Measurements from ENCODE around the gene ANKRD52. TPM values are rescaled to one million over a fixed set of nuclear protein-coding genes. Genes with fewer than 3 reads are reported as not detected.

ANKRD52 gene
- total and polyA plus RNA-seq, 12 donors = 8.4 to 86.8 (median 28.7) TPM

DNA sequence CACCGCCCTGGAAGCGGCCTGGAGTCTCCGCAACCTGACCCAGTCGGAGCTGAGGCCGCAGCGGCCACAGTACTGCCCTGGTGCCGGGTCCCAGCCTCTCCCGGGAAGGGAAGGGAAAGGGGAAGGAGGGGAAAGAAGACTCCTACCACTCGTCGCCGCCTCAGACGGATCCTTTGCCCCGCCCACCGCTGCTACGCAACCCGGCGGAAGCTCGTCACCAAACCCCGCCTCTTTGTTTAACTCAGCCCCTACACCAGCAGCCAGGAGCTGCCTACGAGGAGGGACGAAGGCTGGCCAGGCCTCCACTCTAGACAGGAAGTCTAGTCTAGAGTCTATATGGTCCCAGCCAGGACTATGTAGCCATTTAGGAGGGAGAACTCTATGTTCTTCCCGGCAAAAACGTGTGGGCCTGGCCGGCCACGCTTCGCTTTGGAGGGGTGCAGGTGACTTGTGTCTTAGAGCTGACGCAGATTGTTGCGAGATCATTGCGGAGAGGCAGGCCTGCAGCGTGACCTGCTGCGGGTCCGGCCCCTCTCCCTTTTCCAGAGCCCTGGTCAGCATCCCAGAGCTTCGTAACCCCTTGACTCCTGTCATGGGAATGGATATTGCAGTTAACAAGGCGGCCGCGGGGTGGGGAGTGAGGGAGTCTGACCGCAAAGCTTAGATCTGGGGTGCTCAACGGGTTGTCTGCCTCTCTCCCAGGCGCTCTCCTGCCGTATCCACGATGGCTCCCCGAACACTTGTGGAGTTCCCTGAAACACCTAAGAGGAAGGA lies 36.2 kb downstream of the ANKRD52 start, which contains the start of gene RNF41:
TSS of gene RNF41 (minus strand) at position 166 of the 774 bp plus-strand sequence. CDS start 7,875 bp downstream, outside the sequence.
- Histone ChIP-seq H3K36me3 (replicated peaks in 1 of 2) (no peaks in the 10 kb centered on the region), H3K4me3 (peak within 1 kb of the TSS; percentile 73 to 97 (median 79)), H3K4me1 (replicated peaks in 1 of 2) (peaks cover 18 to 42% of the 10 kb centered on the region in 2 donors), H3K27ac (peak within 1 kb of the TSS; percentile 88 to 99 (median 98)), H3K27me3 (no peaks in the 10 kb centered on the region), H3K9me3 (replicated peaks in 1 of 3) (no peaks in the 10 kb centered on the region)
- intact Hi-C loops (cut with DNase I) = loop anchor here in 1 of 2 donors (5.0 kb wide), 1 partner anchor 35 kb away; the partner anchor contains the start of gene ANKRD52
- peak; percentile 92 to 97 for TF ChIP-seq POLR2A (IDR thresholded peaks at IDR 0.05)
- TF ChIP-seq, protein P1, sequence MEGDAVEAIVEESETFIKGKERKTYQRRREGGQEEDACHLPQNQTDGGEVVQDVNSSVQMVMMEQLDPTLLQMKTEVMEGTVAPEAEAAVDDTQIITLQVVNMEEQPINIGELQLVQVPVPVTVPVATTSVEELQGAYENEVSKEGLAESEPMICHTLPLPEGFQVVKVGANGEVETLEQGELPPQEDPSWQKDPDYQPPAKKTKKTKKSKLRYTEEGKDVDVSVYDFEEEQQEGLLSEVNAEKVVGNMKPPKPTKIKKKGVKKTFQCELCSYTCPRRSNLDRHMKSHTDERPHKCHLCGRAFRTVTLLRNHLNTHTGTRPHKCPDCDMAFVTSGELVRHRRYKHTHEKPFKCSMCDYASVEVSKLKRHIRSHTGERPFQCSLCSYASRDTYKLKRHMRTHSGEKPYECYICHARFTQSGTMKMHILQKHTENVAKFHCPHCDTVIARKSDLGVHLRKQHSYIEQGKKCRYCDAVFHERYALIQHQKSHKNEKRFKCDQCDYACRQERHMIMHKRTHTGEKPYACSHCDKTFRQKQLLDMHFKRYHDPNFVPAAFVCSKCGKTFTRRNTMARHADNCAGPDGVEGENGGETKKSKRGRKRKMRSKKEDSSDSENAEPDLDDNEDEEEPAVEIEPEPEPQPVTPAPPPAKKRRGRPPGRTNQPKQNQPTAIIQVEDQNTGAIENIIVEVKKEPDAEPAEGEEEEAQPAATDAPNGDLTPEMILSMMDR (IDR thresholded peaks at IDR 0.05) = peak in 3 of 6 experiments; percentile 9 to 39 (median 23)
- 3 to 5% (median 4%) methylated on average over 15 to 42 of the region's 42 CpGs for WGBS, 4 donors
- peak; percentile 97 to 99 (median 98) for DNase-seq

DNA sequence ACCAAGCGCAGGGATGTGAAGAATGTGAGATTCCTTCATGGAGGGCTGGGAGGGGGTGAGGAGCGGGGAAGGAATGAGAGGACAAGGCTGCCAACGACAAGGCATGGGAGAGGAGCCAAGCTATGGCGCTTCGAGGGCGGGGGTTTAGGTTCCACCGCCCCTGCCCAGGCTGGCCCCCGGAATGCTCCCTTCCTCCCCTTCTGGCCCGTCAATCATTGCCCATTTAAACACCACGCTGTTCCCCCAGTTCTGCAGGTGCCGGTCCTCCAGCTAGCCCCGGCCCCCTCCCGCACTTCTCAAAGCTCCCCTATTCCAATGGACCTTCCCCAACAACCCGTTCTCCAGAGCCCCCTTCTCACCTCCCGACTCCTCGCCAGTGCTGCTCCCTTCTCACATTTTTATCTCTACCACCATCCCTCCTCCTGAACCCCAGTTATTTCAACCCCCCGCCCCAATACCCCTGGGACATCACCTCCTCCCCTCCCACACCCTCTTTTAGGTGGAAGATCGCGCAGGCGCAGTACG lies 36.9 kb downstream of the ANKRD52 start:
- Histone ChIP-seq H3K9me3 (replicated peaks in 1 of 3) (no peaks in the 10 kb centered on the region), H3K4me1 (replicated peaks in 1 of 2) (peaks cover 18 to 42% of the 10 kb centered on the region in 2 donors), H3K4me3 (peak overlapping the region; percentile 73 to 97 (median 79)), H3K27me3 (no peaks in the 10 kb centered on the region), H3K36me3 (replicated peaks in 1 of 2) (peaks cover 0 to 4% of the 10 kb centered on the region in 2 donors), H3K27ac (peak overlapping the region; percentile 88 to 99 (median 98))
- no peak for TF ChIP-seq POLR2A (IDR thresholded peaks at IDR 0.05)
- intact Hi-C loops (cut with DNase I) = loop anchor here in 1 of 2 donors (5.0 kb wide), 1 partner anchor 36 kb away; the partner anchor contains the start of gene ANKRD52
- DNase-seq = peak; percentile 66 to 89 (median 81)
- 0 to 1% (median 0%) methylated on average over 19 to 21 of the region's 21 CpGs for WGBS, 4 donors

DNA sequence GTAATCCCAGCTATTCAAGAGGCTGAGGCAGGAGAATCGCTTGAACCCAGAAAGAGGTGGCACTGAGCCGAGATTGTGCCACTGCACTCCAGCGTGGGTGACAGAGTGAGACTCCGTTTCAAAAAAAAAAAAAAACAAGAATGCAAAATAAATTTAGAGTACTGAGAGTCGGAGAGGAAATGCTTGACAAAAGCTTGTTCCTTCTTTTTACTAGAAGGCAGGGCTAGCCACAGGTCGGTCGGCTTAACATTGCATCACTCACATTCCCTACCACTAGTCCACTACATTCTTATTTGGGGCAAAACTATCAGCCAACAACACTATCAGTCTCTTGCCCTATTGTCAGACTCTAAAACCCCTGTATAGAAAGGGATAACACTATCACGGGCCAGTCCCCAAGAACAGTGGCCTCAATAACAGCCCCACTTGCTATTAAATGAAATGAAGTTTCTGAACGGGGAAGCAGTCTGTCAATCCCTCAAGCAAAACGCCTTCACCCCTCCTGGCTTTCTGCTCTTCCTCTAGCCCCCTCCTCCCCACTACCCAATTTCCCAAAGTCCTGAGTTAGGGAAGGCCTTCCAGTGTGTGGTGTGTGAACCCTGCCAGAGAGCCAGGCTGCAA lies 37.5 kb downstream of the ANKRD52 start:
- peak overlapping the region; percentile 73 to 97 (median 79) for H3K4me3 ChIP-seq
- WGBS, 4 donors = 2 to 5% (median 3%) methylated on average over 10 of the region's 10 CpGs
- H3K9me3 ChIP-seq (replicated peaks in 1 of 3) = no peaks in the 10 kb centered on the region
- H3K4me1 ChIP-seq (replicated peaks in 1 of 2) = peaks cover 18 to 42% of the 10 kb centered on the region in 2 donors
- peak in 4 of 7 donors; percentile 34 to 72 (median 50) for DNase-seq
- intact Hi-C loops (cut with DNase I) = loop anchor here in 1 of 2 donors (5.0 kb wide), 1 partner anchor 37 kb away; the partner anchor contains the start of gene ANKRD52
- H3K27me3 ChIP-seq = no peaks in the 10 kb centered on the region
- H3K36me3 ChIP-seq (replicated peaks in 1 of 2) = peaks cover 0 to 9% of the 10 kb centered on the region in 2 donors
- H3K27ac ChIP-seq = peak overlapping the region; percentile 88 to 99 (median 98)
- TF ChIP-seq, protein P1 (IDR thresholded peaks at IDR 0.05) = no peak
- peak in 1 of 2 donors; percentile 49 for TF ChIP-seq POLR2A (IDR thresholded peaks at IDR 0.05)

DNA sequence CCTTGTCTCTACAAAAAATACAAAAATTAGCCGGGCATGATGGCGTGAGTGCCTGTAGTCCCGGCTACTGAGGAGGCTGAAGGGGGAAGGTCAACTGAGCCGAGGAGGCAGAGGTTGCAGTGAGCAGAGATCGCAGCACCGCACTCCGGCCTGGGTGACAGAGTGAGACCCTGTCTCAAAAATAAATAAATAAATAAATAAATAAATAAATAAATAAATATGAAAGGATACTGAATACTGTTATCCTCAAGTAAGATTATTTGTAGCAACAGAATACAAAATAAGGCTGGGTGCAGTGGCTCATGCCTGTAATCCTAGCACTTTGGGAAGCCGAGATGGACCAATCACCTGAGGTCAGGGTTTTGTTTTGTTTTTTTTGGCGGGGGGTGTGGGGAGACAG lies 38.3 kb downstream of the ANKRD52 start:
- H3K9me3 ChIP-seq (replicated peaks in 1 of 3) = no peaks in the 10 kb centered on the region
- H3K27me3 ChIP-seq = no peaks in the 10 kb centered on the region
- intact Hi-C loops (cut with DNase I) = loop anchor here in 1 of 2 donors (5.0 kb wide), 1 partner anchor 37 kb away; the partner anchor contains the start of gene ANKRD52
- WGBS, 4 donors = 81 to 85% (median 84%) methylated on average over 9 of the region's 9 CpGs
- TF ChIP-seq, protein P1 (IDR thresholded peaks at IDR 0.05) = no peak
- no peak for TF ChIP-seq POLR2A (IDR thresholded peaks at IDR 0.05)
- no peak overlapping the region for H3K4me3 ChIP-seq
- peak overlapping the region in 3 of 5 donors; percentile 93 to 99 (median 98) for H3K27ac ChIP-seq
- DNase-seq = no peak
- H3K36me3 ChIP-seq (replicated peaks in 1 of 2) = peaks cover 0 to 15% of the 10 kb centered on the region in 2 donors
- H3K4me1 ChIP-seq (replicated peaks in 1 of 2) = peaks cover 14 to 35% of the 10 kb centered on the region in 2 donors
